Activated CD8-positive, alpha-beta memory T cell treated with anti-CD3 and anti-CD28 coated beads, Interleukin-2, amount 50 U/mL, for 24 hours (primary cell): ENCODE results near the gene MUC6.

ENCODE experiments used
- DNase-seq: peaks from one replicate; pipeline ENCODE4 v3.0.0-alpha.2; 2020; ENCODE audit errors: extremely low read depth

Gene MUC6

GRCh38 chr11:1009371-1009770 lies 27.1 kb downstream of the MUC6 start:
- no peak for DNase-seq

GRCh38 chr11:1008803-1009145 lies 27.7 kb downstream of the MUC6 start:
- DNase-seq = no peak

- DNase-seq = no peak
These were observed 28.3 kb downstream of the MUC6 start for GRCh38 chr11:1008001-1008802.

GRCh38 chr11:1007279-1007678 lies 29.2 kb downstream of the MUC6 start:
- DNase-seq = no peak

GRCh38 chr11:1006762-1007161 lies 29.8 kb downstream of the MUC6 start:
- no peak for DNase-seq

- DNase-seq = no peak
These were observed 30.6 kb downstream of the MUC6 start for GRCh38 chr11:1005928-1006327.

GRCh38 chr11:1003159-1003558 lies 33.4 kb downstream of the MUC6 start:
- no peak for DNase-seq

- no peak for DNase-seq
These were observed 34.0 kb downstream of the MUC6 start for GRCh38 chr11:1002406-1002984.

GRCh38 chr11:1001617-1002405 lies 34.7 kb downstream of the MUC6 start:
- DNase-seq = no peak

GRCh38 chr11:1000357-1001278 lies 35.9 kb downstream of the MUC6 start:
- no peak for DNase-seq

- DNase-seq = no peak
These were observed 37.5 kb downstream of the MUC6 start for GRCh38 chr11:999009-999408.

GRCh38 chr11:997907-998306 lies 38.6 kb downstream of the MUC6 start:
- DNase-seq = no peak

- DNase-seq = no peak
These were observed 39.8 kb downstream of the MUC6 start for GRCh38 chr11:996681-997080.

- no peak for DNase-seq
These were observed 40.6 kb downstream of the MUC6 start for GRCh38 chr11:995752-996420.

GRCh38 chr11:995044-995751 lies 41.3 kb downstream of the MUC6 start:
- DNase-seq = no peak

- DNase-seq = no peak
These were observed 42.8 kb downstream of the MUC6 start for GRCh38 chr11:993632-994167.

GRCh38 chr11:992577-992976 lies 43.9 kb downstream of the MUC6 start:
- no peak for DNase-seq

- DNase-seq = no peak
These were observed 44.7 kb downstream of the MUC6 start for GRCh38 chr11:991711-992307.

- no peak for DNase-seq
These were observed 45.5 kb downstream of the MUC6 start for GRCh38 chr11:991034-991433.

- no peak for DNase-seq
These were observed 46.4 kb downstream of the MUC6 start for GRCh38 chr11:990101-990500.
